GM10266 (cell line): ENCODE data around the gene KCNH1.
A peak's percentile ranks its signal among the peaks of the same experiment; 100 is the strongest.

Experiments used
- DNase-seq: peaks from one replicate; pipeline ENCODE4 v3.0.0; 2012; ENCODE audit errors: extremely low spot score
- CTCF ChIP-seq: IDR thresholded peaks from 2 replicates; pipeline ENCODE4 v1.5.1; 2012; ENCODE audit warnings: mild to moderate bottlenecking, low read depth; ENCODE audit not compliant: control insufficient read depth, insufficient read depth; ENCODE audit errors: missing control alignments

KCNH1 gene

GRCh38 chr1:210689826-210690225 is 444.1 kb downstream of the KCNH1 start:
- DNase-seq: no peak
- TF ChIP-seq CTCF: no peak

DNA sequence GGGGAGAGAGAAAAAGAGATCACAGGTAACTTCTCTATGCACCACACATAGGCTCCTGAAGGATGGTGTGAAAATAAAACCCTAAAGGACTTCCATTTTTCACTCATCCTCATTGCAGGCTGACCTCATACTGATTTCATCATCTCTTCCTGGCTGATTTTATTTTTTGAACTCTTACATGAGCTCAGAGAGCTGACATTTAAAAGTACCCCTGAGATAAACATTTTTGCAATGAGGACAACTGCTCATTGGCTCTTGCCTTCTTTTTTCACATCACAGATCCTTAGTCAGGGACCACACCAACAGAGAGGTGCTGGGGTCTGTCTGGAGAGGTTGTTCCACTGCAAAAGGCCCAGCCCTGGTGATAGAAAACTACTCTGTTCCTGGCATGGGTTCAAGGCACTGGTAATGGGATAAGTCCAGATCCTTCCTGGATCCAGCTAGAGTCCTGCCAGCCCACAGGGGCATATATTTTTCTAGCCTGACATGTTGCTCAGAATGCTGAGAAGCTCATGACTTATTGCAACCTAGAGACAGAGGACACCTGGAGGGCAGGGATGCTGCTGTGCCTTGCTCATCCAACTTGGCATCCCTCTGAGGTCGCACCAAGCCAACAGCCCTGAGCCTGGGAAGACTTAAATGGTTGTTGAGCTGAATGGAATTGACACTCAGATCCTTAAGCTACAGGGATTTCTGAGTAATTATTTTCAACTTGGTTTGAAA is 445.3 kb downstream of the KCNH1 start:
- no peak for DNase-seq
- no peak for TF ChIP-seq CTCF

DNA sequence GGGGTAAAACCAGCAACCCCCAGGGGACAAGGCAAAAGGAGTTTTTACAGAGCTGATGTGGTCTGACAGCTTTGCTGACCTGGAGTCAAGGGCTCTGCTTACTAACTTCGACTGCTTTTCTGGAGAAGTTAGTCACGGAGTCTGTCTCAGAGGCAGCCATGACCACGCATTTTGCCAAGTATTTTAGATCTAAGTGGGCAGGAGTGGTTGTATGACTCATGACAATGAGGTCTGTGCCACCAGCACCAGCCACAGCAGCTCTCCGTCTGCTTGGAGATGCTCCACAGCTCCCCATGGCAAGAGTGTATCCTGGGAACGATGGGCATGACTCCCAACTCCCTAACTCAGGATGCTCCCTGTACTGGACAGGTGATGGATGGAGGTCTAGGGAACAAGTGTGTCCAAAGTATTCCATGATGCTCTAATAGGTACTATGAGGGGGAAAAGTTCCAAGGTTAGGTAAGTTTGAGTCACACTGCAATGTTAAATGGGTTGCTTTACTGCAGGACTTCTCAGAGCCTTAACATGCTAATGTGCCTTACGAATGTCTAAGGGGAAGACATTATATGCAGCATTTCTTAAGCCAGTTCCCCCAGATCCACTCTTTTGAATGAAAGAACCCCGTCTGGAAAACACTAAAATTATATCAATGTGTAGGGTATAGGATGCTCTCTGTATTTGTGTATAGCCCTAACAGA is 446.2 kb downstream of the KCNH1 start:
- DNase-seq: no peak
- no peak for TF ChIP-seq CTCF

DNA sequence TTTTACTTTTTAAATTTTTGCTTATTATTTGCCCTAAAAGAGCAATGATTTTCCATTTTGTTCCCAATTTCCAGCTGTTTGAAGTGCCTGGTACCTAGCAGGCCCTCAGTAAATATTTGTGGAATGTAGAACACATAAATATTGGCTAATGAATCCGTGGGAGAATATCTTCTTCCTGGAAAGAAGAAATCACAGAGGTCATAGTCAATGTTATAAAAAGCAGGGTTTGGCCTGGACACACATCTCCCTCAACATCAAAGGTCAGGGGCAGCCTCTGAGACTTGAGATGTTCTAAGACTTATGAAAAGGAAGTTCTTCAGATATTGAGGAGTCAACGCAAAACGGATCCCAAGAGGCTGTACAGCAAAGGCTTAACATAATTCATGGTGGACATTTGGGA is 447.1 kb downstream of the KCNH1 start:
- no peak for TF ChIP-seq CTCF
- no peak for DNase-seq

DNA sequence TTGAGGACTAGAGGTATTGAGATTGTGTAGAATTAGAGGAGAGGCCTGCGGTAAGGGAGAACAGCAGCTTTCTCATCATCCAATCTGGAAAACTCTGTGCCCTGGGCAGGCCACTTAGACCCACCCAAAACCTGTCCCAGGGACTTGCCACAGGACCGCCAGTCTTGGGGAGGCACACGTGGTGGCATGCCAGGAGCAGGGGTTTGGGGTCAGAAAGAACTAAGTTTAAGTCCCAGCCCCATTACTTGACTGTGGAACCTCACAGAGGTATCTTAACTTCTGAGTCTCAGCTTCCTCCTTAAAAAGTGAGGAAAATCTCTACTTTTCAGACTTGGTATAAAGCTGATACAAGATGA is 448.7 kb downstream of the KCNH1 start:
- DNase-seq: no peak
- no peak for TF ChIP-seq CTCF

DNA sequence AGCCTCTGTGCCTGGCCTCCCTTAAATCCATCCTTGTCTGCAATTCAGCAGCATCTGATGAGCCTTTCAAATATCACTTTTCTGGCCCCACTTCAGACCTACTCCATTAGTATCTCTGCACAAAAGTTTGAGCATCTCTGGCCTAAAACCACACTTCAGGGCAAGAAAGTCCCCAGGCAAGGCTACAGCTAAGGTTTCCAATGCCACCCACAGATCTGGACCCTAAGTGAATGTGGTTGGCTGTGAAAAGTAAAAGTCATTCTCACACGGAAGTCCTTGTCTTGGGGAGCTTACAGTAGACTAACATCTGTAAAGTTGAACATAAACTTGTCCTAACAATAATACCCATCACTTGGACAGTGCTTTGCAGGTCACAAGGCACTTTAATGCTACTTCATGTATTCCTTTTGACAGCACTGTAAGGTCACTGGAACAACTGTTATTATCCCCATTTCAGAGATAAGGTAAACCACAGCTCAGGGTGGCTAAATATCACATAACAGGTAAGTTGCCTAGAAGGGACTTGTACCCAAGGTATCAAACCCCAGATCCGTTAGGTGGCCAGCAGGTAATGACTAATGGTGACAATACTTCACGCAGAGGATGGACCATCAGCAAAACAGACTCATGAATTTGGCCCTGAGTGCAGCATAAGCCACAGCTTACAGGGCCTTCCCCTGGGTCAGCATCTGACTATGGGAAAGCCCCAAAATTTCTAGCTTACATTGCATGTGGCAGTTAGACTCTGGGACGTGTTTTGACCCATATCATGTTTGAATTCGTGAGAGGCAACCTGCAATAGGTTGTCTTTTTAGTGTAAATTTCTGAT is 449.3 kb downstream of the KCNH1 start:
- TF ChIP-seq CTCF: no peak
- peak; percentile 67 for DNase-seq
